ENCODE data around the gene MTHFSD.

The MTHFSD gene

GRCh38 chr16:86570558-86571529 lies 15.8 kb upstream of the MTHFSD start:
- H3K36me3 ChIP-seq (ENCODE audit: low read depth): peaks cover 12% of the 10 kb centered on the region; the same call in 1 of the 2 replicates
- peaks cover 12% of the 10 kb centered on the region for H3K27me3 ChIP-seq (ENCODE audit: insufficient read depth, poor library complexity, severe bottlenecking)
- peak overlapping the region; percentile 80 for H3K4me3 ChIP-seq (ENCODE audit: severe bottlenecking)
- H3K4me1 ChIP-seq (ENCODE audit: insufficient read depth, poor library complexity, severe bottlenecking): peaks cover 7% of the 10 kb centered on the region
- ATAC-seq (ENCODE audit: low read depth) (no peak), DNase-seq (ENCODE audit: low spot score) (no peak)
- no peak overlapping the region for H3K27ac ChIP-seq (ENCODE audit: poor library complexity, severe bottlenecking)
- no peak for TF ChIP-seq CTCF (IDR thresholded peaks at IDR 0.05; ENCODE audit: poor library complexity, severe bottlenecking)
- H3K9me3 ChIP-seq (ENCODE audit: severe bottlenecking): no peaks in the 10 kb centered on the region

- DNase-seq (ENCODE audit: low spot score): no peak
- Histone ChIP-seq H3K36me3 (ENCODE audit: low read depth) (peaks cover 12% of the 10 kb centered on the region; the same call in 1 of the 2 replicates), H3K27ac (ENCODE audit: poor library complexity, severe bottlenecking) (peak overlapping the region; percentile 76), H3K4me1 (ENCODE audit: insufficient read depth, poor library complexity, severe bottlenecking) (peaks cover 7% of the 10 kb centered on the region), H3K9me3 (ENCODE audit: severe bottlenecking) (no peaks in the 10 kb centered on the region), H3K27me3 (ENCODE audit: insufficient read depth, poor library complexity, severe bottlenecking) (peaks cover 14% of the 10 kb centered on the region), H3K4me3 (ENCODE audit: severe bottlenecking) (peak overlapping the region; percentile 80)
- ATAC-seq (ENCODE audit: low read depth): no peak
- no peak for TF ChIP-seq CTCF (IDR thresholded peaks at IDR 0.05; ENCODE audit: poor library complexity, severe bottlenecking)
Measured at GRCh38 chr16:86569701-86570447, 14.8 kb upstream of the MTHFSD start.

GRCh38 chr16:86568677-86569623 lies 13.9 kb upstream of the MTHFSD start:
- H3K27ac ChIP-seq (ENCODE audit: poor library complexity, severe bottlenecking): peak overlapping the region; percentile 76
- DNase-seq (ENCODE audit: low spot score): no peak
- peaks cover 7% of the 10 kb centered on the region for H3K4me1 ChIP-seq (ENCODE audit: insufficient read depth, poor library complexity, severe bottlenecking)
- no peaks in the 10 kb centered on the region for H3K9me3 ChIP-seq (ENCODE audit: severe bottlenecking)
- no peak for TF ChIP-seq CTCF (IDR thresholded peaks at IDR 0.05; ENCODE audit: poor library complexity, severe bottlenecking)
- H3K4me3 ChIP-seq (ENCODE audit: severe bottlenecking): peak overlapping the region; percentile 80
- ATAC-seq (ENCODE audit: low read depth): no peak
- peaks cover 12% of the 10 kb centered on the region; the same call in 1 of the 2 replicates for H3K36me3 ChIP-seq (ENCODE audit: low read depth)
- H3K27me3 ChIP-seq (ENCODE audit: insufficient read depth, poor library complexity, severe bottlenecking): peaks cover 14% of the 10 kb centered on the region

- Histone ChIP-seq H3K4me1 (ENCODE audit: insufficient read depth, poor library complexity, severe bottlenecking) (peaks cover 7% of the 10 kb centered on the region), H3K36me3 (ENCODE audit: low read depth) (peaks cover 12% of the 10 kb centered on the region; the same call in 1 of the 2 replicates), H3K27ac (ENCODE audit: poor library complexity, severe bottlenecking) (peak overlapping the region; percentile 76), H3K4me3 (ENCODE audit: severe bottlenecking) (peak overlapping the region; percentile 80), H3K9me3 (ENCODE audit: severe bottlenecking) (no peaks in the 10 kb centered on the region), H3K27me3 (ENCODE audit: insufficient read depth, poor library complexity, severe bottlenecking) (peaks cover 14% of the 10 kb centered on the region)
- no peak for DNase-seq (ENCODE audit: low spot score)
- TF ChIP-seq CTCF (IDR thresholded peaks at IDR 0.05; ENCODE audit: poor library complexity, severe bottlenecking): peak; percentile 57
- ATAC-seq (ENCODE audit: low read depth): peak; percentile 19
Measured at GRCh38 chr16:86567701-86568581, 12.9 kb upstream of the MTHFSD start.
